ENCODE measurements around the gene KLHL33. TPM values are rescaled to one million over a fixed set of nuclear protein-coding genes. Genes with fewer than 3 reads are reported as not detected.

The KLHL33 gene
- total RNA-seq, 1 donor from 2014 or later: 0.31 TPM

Small RNA genes lying within 50 kb of the gene (small RNA-seq; reads per million reads assigned to genes)
- not detected for gene RNA5SP382

Other genes starting within 250 kb of the KLHL33 start
- gene OR11G2, start 245.3 kb downstream of the KLHL33 start, total RNA-seq: not detected
- gene OR11H6, start 212.5 kb downstream of the KLHL33 start, total RNA-seq: not detected
- gene OR11H7, start 207.2 kb downstream of the KLHL33 start, total RNA-seq: not detected
- not detected for gene OR11H4, start 196.9 kb downstream of the KLHL33 start, total RNA-seq
- 41.3 TPM for gene TTC5, start 130.2 kb downstream of the KLHL33 start, total RNA-seq
- 86.3 TPM for gene CCNB1IP1, start 102.9 kb downstream of the KLHL33 start, total RNA-seq
- gene PARP2, start 92.5 kb downstream of the KLHL33 start, total RNA-seq: 17.2 TPM
- gene TEP1, start 22.7 kb downstream of the KLHL33 start, total RNA-seq: 8.4 TPM
- 36.8 TPM for gene OSGEP, start 18.6 kb upstream of the KLHL33 start, total RNA-seq
- gene APEX1, start 19.1 kb upstream of the KLHL33 start, total RNA-seq: 56.9 TPM
- 26.0 TPM for gene PIP4P1, start 25.3 kb upstream of the KLHL33 start, total RNA-seq
- gene PNP, start 33.2 kb upstream of the KLHL33 start, total RNA-seq: 3.1 TPM
- not detected for gene RNASE10, start 69.4 kb upstream of the KLHL33 start, total RNA-seq
- not detected for gene RNASE9, start 124.9 kb upstream of the KLHL33 start, total RNA-seq
- gene RNASE11, start 151.8 kb upstream of the KLHL33 start, total RNA-seq: not detected
- gene RNASE12, start 155.2 kb upstream of the KLHL33 start, total RNA-seq: not detected
- not detected for gene OR6S1, start 205.5 kb upstream of the KLHL33 start, total RNA-seq
- 2.2 TPM for gene RNASE4, start 248.4 kb upstream of the KLHL33 start, total RNA-seq